Kidney epithelial cell (primary cell): ENCODE measurements around the gene UBXN6. TPM values are rescaled to one million over a fixed set of nuclear protein-coding genes. Genes with fewer than 3 reads are reported as not detected.

ENCODE experiments used
- DNase-seq: peaks from one replicate; pipeline ENCODE4 v3.0.0-alpha.2; 2010; ENCODE audit warnings: low read depth
- H3K27me3 ChIP-seq: 2 replicates; pipeline ENCODE4 v1.6.0; 2011; ENCODE audit warnings: low read length; ENCODE audit not compliant: control insufficient read depth, insufficient read depth
- H3K36me3 ChIP-seq: 2 replicates; pipeline ENCODE4 v1.5.1; 2011; ENCODE audit warnings: low read length; ENCODE audit not compliant: control insufficient read depth, insufficient read depth
- H3K4me3 ChIP-seq: 2 replicates; pipeline ENCODE4 v1.5.1; 2011; ENCODE audit warnings: low read depth, mild to moderate bottlenecking, control low read depth, low read length
- CTCF ChIP-seq: IDR thresholded peaks from 2 replicates; pipeline ENCODE4 v1.5.1; 2011; ENCODE audit warnings: mild to moderate bottlenecking, moderate library complexity, low read length, control low read depth, inconsistent platforms; ENCODE audit not compliant: insufficient read depth, poor library complexity, severe bottlenecking
- total RNA-seq: library from RNA; depleted of rRNA; stranded (reverse); fragments of >200 nt; gene quantifications from 2 replicates; pipeline ENCODE4 v1.2.3, GENCODE V29; 2015

The UBXN6 gene
- total RNA-seq, 1 donor from 2014 or later: 62.3 TPM

DNA sequence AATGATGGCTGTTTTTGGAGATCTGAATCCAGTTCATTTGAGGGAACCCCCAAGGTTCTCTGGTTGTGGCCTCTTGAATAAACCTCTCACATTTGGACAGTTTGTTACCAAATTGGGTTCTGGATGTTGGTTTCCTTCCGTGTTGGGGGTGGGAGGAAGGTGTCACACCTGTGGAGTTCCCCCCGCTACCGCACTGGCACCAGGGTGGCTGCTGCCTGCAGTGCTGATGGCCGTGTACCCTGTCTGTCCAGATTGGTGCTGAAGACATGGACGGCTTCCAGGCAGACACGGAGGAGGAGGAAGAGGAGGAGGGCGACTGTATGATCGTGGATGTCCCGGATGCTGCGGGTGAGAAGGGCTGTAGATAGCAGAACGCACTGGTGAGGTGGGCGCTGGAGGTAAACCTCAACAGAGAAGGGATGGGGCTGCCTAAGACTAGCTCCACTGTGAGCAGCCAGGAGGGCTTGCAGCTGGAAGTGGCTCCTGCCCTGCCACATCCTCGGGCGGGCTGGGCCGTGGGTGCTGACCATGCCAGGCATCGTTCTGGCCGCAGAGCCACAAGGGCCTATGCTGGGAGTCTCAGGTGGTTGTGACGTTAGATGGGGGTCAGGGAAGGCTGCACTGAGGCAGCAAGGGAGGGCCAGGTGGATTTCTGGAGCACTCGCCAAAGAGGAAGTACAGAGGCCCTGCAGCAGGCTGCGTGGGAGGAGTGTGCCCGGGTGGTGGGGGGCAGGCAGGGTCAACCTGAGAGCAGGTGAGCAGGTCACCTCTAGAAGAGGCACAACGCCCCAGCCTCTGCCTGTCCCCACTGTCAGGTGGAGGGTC is 15.4 kb downstream of the UBXN6 start:
- no peak for DNase-seq
- no peaks in the 10 kb centered on the region for H3K36me3 ChIP-seq
- no peak for TF ChIP-seq CTCF

DNA sequence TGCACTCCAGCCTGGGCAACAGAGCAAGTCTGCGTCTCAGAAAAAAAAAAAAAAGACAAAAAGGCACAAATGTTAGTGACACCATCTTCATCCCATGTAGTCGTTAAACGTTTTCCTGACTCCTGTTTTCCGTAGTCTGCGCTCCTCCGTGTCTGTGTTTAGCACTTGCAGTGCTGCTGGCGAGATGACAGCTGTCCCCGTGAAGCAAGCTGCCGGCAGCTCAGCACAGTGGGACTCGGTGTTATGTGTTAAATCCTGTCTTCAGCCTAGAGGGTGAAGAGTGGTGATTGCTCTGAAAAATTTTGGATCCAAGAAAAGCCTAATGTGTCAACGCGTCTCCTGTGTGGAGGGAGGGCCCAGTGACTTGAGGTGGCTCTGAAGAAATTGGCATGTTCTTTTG is 18.4 kb downstream of the UBXN6 start:
- Histone ChIP-seq H3K27me3 (no peaks in the 10 kb centered on the region), H3K4me3 (no peak overlapping the region), H3K36me3 (no peaks in the 10 kb centered on the region)
- no peak for TF ChIP-seq CTCF
- DNase-seq: no peak

More for the DNA sequence above, 15.4 kb downstream of the UBXN6 start:
- H3K27me3 ChIP-seq: no peaks in the 10 kb centered on the region
- H3K4me3 ChIP-seq: no peak overlapping the region

DNA sequence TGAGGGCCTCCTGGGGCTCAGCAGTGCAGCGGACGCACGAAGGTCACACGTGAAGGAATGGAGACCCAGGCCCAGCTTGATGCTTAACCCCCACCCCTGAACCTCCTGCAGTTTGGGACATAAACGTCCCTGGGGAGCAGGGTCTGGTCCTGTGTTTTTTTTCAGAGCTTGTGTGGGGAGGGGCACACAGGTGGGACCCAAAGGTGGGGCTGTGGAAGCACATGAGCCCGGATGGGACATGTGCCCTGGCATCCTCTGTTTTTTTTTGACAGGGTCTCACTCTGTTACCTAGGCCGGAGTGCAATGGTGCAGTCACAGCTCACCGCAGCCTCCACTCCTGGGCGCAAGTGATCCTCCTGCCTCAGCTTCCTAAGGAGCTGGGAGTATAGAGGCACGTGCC is 20.5 kb downstream of the UBXN6 start:
- Histone ChIP-seq H3K4me3 (no peak overlapping the region), H3K27me3 (no peaks in the 10 kb centered on the region), H3K36me3 (peaks cover 2% of the 10 kb centered on the region)
- DNase-seq: no peak
- TF ChIP-seq CTCF: no peak

GRCh38 chr19:4436231-4436630 is 21.4 kb downstream of the UBXN6 start:
- TF ChIP-seq CTCF: no peak
- H3K4me3 ChIP-seq: no peak overlapping the region
- no peak for DNase-seq
- H3K36me3 ChIP-seq: peaks cover 2% of the 10 kb centered on the region
- H3K27me3 ChIP-seq: no peaks in the 10 kb centered on the region

GRCh38 chr19:4434391-4434790 is 23.2 kb downstream of the UBXN6 start:
- no peak for TF ChIP-seq CTCF
- Histone ChIP-seq H3K4me3 (no peak overlapping the region), H3K36me3 (peaks cover 4% of the 10 kb centered on the region), H3K27me3 (no peaks in the 10 kb centered on the region)
- no peak for DNase-seq
